HG03432 (cell line): ENCODE results near the gene CDKL2.

Source experiments
- ATAC-seq: cut with Tn5 transposase; IDR thresholded peaks from one replicate; pipeline ENCODE4 v1.9.1; 2021; ENCODE audit warnings: mild to moderate bottlenecking, moderate library complexity; ENCODE audit not compliant: unreplicated experiment

Gene CDKL2

DNA sequence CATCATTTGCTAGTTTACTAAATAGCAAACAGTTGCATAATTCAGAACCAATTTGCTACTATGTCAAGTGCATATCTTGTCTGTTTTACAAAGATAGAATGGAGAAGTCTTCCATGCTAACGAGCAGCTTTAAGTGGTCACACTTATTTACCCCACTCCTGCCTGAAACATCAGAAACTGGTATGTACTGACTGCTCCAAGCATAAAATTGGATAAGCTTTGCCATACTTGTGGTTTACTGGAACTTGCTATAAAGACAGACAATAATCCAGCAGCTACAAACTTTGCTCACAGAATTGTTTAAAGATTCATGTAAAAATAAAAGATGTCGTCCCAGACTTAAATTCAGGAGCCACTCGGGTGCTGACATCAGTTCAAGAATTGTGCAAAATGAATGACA lies 13.3 kb upstream of the CDKL2 start:
- no peak for ATAC-seq

DNA sequence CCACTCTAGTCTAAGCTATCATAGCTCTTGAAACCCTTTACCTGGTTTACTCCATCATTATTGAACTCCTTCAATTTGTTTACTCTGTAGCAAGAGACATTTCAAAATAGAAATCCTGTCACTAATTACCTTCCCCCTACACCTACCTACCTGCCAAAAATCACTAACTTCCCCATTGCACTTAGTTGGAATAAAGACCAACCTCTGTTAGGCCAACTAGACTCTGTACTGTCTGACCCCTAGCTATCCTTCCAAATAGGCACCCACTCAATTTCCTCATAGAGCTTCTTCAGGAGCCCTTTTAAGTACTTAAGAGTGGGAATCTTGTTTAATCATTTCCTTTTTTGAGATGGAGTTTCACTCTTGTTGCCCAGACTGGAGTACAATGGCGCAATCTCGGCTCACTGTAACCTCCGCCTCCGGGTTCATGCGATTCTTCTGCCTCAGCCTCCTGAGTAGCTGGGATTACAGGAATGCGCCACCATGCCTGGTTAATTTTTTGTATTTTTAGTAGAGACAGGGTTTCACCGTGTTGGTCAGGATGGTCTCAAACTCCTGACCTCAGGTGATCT lies 8.9 kb upstream of the CDKL2 start:
- no peak for ATAC-seq

DNA sequence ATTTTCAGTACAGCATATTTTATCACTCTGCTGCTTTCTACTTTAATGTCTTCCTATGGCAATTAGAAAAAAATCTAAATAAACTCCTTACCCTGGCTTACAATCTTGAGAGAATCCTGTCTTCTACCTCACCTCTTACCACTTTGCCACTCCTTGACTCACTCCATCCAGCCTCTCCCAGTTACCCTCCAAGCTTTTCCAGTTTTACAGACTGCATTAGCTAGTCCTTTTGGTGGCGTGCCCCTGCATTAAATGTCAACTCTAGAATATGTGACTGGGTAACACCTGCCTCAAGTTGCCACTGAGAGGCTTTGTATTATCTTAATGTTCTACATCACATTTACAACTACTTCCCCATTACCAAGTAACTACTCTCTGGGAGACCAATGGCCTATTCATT lies 7.5 kb upstream of the CDKL2 start:
- ATAC-seq = no peak

DNA sequence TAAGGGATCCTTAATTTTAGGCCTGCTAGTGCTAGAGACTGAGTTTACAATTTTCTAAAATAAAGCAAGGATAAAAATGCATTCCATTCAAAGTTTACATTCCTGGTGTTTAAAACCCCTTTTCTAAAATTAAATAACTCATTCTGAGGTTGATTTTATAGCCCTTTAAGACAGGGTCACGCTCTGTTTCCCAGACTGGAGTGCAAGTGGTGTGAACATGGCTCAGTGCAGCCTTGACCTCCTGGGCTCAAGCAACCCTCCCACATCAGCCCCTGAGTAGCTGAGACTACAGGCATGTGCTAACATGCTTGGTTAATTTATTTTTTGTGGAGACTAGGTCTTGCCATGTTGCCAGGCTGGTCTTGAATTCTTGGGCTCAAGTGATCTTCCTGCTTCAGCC lies 6.8 kb upstream of the CDKL2 start:
- ATAC-seq = no peak

DNA sequence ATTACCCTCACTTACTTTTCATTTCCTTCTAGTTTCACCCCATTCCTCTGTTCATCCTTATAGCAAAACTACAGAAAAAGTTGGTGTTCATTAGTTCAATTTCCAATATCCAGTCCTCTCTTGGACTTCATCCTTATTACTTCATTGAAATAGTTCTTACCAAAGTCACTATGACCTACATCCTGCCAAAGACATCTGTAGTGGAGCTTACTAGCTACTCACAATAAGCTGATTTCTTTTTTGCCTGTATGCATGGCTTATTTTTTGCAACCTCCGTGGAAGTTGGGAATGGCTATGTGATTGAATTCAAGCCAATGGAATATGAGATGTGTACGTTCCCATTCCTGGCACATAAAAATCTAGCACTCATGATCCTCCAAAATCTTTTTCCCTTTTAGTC lies 4.6 kb upstream of the CDKL2 start:
- no peak for ATAC-seq

DNA sequence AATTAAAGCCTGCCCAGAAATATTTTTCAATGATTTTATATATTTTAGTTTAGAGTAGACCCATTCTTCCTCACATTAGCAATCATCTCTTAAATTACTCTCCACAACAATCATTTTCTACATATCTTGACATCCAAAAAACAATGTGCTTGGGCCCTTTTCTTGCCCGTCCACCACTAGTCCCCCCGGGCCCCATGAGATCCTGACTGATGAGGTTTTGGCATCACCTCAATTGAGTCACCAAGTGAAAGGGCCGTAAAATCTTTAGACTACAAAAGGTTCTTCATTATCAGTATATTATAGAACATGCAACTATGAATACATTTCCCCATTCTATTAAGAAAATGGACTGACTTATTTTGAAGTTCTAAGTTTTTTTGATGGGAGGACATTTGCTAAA lies 4.0 kb upstream of the CDKL2 start:
- no peak for ATAC-seq

DNA sequence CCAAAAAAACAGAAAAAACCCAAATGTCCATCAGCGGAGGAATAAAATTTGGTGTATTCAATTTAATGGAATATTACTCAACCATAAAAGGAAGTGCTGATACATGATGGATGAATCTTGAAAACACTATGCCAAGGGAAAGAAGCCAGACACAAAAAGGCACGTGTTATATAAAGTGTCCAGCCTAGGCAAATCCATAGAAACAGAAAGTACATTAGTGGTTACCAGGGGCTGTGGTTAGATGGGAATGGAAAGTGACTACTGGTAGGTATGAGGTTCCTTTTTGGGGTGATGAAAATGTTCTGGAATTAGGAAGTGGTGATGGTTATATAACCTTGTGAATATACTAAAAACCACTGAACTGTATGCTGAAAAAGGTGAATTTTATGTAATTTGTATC lies 3.5 kb upstream of the CDKL2 start:
- ATAC-seq = no peak

DNA sequence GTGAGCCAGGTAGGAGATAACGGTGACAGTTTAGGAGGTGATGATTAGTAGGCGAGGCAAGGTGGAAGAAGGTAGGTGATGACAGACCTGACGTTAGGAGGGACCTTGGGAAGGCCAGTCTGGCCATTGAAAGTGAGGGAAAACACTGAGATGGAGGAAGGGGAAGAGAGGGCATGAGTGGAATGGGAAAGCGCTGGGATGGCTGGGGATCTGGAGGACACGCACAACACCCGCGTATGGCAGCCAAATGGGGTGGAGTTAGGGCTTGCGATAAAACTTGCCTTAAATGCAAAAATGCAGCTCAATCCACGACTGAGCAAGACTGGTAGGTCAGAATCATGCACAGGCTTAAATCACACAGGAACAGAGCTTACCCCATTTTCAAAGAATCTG lies 605 bp upstream of the CDKL2 start:
- ATAC-seq = no peak

DNA sequence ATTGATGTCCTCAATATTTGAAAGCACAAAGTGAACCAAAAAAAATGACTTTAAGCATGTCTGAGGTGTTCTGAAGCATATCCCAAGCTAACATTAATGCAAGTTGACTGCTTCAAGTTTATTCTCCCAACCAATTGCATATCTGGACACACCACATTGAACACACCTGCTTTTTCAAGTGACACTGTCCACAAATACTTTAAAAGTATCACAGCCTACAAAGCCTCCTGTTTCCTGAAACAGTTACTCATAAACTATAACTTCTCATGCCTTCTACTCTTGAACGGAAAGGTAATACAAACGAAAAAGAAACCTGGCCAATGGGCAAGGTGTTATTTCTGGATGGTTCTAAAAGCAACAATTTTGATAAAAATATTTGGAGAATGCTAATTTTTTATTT lies 1.1 kb downstream of the CDKL2 start:
- ATAC-seq = no peak

DNA sequence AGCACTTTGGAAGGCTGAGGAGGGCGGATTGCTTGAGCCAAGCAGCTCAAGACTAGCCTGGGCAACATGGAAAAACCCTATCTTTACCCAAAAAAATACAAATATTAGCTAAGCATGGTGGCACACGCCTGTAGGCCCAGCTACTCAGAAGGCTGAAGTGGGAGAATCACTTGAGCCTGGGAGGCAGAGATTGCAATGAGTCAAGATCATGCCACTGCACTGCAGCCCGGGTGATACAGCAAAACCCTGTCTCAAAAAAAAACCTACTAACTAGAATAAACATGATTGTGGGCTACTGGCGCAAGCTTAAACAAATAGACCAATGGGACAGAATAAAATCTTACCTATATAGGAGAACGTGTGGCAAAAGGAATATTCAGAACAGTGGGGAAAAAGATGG lies 7.3 kb downstream of the CDKL2 start:
- ATAC-seq = no peak

DNA sequence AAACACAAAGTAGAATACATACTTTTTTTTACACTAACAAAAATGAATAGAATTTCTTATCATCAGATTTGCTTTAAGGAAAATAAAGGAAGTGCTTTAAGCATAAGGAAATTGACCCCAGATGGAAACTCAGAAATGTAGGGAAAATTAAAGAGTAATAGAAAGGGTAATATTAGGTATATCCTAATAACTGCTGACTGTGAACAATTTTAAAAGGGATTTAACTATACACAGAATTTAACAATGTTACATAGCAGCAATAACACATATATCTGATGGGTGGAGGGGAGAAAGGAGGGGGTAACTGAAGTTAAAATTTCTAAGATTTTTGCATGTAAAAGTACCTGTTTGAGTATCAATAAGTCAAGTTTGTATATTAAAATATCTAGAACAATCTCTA lies 8.6 kb downstream of the CDKL2 start:
- ATAC-seq = no peak

DNA sequence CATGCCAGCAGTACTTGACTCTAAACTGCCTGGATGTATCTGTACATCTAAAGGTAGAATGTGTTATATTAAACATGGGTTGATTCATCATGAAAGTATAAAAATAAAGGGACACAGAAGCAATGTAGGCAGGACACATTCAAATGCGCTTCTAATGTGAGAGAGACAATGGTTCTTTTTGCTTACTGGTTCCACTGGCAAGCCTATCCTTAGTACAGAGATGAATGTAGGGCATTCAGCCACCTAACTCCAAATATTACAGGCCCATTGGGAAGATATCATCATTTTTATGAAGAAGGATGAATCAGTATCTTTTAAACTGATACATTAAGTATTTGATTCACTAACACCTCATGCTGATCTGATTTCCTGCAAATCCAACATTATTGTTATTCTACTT lies 18.0 kb downstream of the CDKL2 start:
- ATAC-seq = no peak

DNA sequence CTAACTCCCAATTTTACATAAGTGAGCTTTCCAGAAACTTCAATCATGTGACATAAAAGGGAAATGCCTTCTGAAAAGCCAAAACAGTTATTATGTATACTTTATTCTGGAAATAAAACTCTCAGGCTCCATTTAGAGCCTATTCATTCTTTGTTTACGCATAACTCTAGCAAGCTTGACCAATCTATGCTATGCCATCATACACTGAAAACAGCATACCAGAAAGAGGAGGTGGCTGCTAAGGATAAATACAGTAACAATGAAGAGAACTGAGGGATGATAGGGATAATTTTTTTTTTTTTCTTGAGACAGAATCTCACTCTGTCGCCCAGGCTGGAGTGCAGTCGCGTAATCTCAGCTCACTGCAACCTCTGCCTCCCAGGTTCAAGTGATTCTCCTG lies 24.4 kb downstream of the CDKL2 start:
- no peak for ATAC-seq

DNA sequence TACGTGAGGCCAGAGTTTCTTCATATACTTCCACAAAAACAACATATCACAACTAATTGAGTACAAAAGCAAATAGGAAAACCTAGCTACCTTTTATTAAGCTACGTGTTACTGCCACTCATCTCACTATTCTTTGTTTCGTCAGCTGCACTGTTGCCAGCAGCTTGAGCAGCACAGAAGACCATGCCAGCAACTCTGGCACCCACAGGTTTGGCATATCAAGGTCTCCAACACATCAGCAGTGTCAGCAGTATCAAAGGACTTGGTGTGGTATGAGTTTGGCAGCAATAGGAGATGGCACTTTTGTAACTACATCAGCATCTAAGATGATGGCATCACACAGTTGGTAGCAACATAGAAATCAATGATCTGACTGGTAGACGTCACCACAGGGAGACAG lies 30.7 kb downstream of the CDKL2 start:
- ATAC-seq = no peak

DNA sequence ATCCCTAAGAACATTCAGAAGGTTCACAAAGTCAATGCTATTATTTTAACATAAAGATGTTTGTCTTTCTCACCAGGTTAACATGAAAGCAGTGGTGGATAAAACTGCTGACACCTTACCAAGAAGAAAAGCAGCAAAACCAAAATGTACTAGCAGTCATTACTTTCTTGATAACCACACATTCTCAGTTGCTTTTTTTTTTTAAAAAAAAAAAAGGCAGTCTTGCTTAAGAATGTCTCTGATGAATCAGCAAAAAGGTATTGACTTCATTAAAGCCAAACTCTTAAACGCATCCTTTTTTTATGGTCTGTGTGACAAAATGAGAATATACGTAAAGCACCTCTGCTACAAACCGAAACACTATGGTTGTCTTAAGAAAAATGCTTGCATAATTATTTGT lies 31.9 kb downstream of the CDKL2 start:
- ATAC-seq = no peak

DNA sequence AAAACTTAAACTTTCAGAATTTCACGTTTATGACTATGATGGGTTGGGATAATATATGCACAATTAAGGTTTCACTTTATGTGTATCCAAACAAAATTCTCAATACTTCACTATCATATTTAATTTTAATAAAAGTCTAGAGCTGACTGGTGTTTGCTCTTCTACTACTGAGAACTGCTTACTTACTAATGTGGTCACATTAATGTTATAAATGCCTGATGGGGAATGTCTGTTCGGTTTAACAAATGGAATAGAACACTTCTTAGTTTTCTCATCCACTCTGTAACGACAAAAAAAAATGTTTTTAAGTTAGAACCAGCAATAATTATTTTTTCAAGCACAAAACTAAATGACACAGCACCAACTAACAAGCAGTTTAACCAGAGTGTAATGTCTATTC lies 34.3 kb downstream of the CDKL2 start:
- no peak for ATAC-seq

DNA sequence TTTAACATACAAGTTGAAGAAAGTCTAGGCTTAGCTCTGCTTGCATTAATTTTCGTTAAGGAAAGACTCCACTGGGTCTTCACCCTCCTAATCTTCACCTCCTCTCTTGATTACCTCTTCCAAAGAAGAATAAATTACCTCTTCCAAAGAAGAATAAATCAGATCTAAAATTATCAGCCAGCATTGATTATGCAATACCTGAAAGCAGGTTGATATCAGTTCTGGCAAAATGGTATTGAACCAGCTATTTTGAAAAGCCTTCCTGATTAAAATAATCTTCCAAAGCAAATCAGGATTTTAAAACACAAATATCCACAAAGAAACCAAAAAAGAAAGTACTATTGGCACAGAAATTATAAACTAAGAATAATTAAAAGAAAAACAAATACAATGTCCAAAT lies 36.9 kb downstream of the CDKL2 start:
- ATAC-seq = no peak

DNA sequence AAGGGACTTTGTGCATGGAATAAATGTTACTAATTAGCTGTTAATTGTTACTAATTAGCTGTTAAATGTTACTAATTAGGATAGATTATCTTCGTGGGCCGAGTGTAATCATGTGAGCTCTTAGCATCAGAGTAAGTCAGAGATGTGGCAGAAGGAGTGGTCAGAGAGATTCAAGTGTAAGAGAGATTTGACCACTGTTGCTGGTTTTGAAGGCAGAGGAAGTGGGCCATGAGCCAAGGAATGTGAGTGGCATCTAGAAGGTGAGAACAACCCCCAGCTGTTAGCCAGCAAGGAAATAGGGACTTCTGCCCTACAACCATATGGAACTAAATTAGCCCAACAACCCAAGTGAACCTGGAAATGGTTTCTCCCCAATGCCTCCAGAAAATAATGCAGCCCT lies 46.3 kb downstream of the CDKL2 start:
- no peak for ATAC-seq

DNA sequence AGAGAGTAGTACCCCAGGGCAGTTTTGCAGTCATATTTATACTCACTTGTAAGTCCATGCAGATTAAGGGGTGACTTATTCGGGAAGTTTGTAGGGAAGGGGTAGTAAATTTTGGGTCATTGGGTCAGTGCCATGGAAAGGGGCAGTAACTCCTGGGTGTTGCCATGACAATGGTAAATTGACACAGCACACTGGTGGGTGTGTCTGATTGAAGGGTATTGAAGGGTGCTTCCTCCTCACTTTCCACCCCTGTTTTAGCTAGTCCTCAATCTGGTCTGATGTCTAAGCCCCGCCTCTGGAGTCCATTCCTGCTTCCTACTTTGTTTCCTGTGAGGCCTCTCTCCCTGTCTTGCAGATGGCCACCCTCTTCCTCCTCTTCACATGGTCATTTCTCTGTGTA lies 62.6 kb downstream of the CDKL2 start:
- ATAC-seq = no peak

DNA sequence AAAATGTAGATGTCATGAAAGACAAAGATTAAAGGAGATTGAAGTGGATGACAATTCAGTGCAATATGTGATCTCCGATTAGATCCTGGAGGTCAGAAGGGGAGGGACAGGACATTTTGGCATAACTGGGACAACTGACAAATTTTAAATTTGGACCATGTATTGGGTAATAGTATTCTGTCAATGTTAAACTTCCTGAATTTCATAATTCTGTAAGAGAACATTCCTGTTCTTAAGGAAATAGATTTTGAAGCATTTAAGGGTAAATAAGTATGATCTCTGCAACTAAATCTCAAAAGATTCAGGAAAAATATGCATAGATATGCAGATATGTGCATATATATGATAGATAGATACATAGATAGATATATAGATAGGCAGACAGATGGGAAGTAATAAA lies 63.4 kb downstream of the CDKL2 start:
- no peak for ATAC-seq

DNA sequence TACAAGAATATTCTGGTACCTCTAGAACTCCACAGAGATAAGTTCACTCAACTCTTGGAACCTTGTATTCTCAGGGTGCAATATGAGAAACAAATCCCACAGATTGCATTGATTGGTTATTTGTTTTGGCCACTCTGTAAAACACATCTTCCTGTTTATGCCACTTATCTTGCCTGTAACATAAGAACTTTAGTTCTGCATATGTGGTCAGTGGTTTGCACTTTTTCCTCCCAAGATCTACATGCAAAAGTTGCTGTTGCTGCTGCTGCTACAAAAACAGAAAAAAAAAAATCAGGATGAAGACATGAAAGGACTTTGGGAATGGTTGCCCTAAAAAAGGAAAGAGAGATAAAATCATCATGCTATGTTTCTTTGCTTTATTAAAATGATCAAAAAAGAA lies 64.8 kb downstream of the CDKL2 start:
- ATAC-seq = no peak

DNA sequence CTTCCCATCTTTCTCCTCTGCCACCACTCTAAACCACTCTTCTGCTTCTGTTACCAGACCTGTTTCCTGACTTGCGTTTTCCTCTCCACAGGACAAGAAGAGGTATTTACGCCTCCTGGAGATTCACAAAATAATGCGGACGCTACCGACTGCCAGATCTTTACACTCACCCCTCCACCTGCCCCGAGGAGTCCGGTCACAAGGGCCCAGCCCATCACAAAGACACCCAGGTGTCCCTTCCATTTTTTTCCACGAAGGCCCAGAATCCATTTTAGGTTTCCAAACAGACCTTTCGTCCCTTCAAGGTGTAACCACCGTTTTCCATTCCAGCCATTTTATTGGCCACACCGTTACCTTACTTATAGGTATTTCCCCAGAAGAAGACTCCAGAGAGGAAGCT lies 66.3 kb downstream of the CDKL2 start:
- ATAC-seq = no peak

DNA sequence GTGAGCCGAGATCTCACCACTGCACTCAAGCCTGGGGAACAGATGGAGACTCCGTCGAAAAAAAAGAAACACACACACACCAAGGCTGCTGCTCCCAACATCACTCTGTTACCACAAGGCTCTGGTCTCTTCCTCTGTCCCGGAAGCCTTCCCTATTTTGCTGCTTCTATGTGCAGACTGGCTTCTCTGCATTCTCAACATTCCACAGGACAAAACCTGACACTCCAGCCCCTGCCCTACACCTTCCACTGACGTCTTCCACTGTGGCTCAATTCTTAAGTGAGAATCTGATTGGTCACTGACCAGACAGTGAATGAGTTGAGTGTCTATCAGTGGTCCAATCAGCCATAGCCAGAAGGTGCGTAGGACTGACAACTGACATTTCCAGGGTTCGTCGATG lies 68.5 kb downstream of the CDKL2 start:
- no peak for ATAC-seq

DNA sequence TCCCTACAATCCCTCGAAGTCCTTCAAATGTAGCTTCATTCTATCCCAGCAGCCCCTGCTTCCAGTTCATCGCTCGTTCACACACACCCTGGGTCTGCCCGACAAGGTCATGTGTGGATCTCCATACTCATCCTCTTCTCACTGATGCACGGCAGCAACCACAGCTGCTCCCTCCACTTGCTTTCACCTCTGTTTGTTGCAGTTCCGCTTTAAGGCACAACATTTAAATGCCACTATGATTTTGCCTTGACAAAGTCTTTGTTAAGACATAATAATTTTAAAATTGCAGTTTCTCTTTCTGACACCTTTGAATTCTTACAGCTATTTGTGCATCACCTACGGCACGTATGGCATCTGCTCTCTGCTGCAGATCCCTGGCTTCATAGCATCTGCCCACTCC lies 72.6 kb downstream of the CDKL2 start:
- ATAC-seq = no peak
